PC-3 (cell line): ENCODE data around the gene MTFMT. TPM values are rescaled to one million over a fixed set of nuclear protein-coding genes. Genes with fewer than 3 reads are reported as not detected.

Source experiments
- ATAC-seq: fragments of 200-7000 bp; cut with Tn5 transposase; 2 replicates; pipeline ENCODE4 v1.9.1; 2020; ENCODE audit warnings: mild to moderate bottlenecking, moderate library complexity
- BruUV-seq: library from RNA; stranded (reverse); fragments of 400-500 nt; replicated peaks from 2 replicates; lab custom pipeline; 2021; lab: Mats Ljungman, UMichigan
- CTCF ChIA-PET: fragments of 300-600 bp; sonication (Branson Sonifier 250); formaldehyde crosslinking; loops from one replicate; lab custom pipeline; 2022; ENCODE audit warnings: antibody characterized with exemption; lab: Charles Lee
- POLR2A ChIA-PET: fragments of 300-600 bp; sonication (Branson Sonifier 250); formaldehyde crosslinking; loops from one replicate; lab custom pipeline; 2022; ENCODE audit warnings: antibody characterized with exemption; ENCODE audit not compliant: unreplicated experiment; lab: Charles Lee
- DNase-seq: peaks from one replicate; pipeline ENCODE4 v3.0.0-alpha.2; 2015
- H2AFZ ChIP-seq: fragments of 300-600 bp; sonication (generic); 2 replicates; pipeline ENCODE4 v1.6.0; 2016; ENCODE audit warnings: antibody characterized with exemption, low read length
- H3F3A ChIP-seq: fragments of 300-600 bp; sonication (generic); one replicate; pipeline ENCODE4 v1.6.0; 2017; ENCODE audit warnings: antibody characterized with exemption, low read length, control low read depth, mild to moderate bottlenecking; ENCODE audit not compliant: unreplicated experiment
- H3K27ac ChIP-seq: fragments of 300-600 bp; sonication (generic); 2 replicates; pipeline ENCODE4 v1.5.1; 2016; ENCODE audit warnings: mild to moderate bottlenecking, low read length
- H3K27me3 ChIP-seq: fragments of 300-600 bp; sonication (generic); 2 replicates; pipeline ENCODE4 v1.6.1; 2016; ENCODE audit warnings: low read length, mixed read lengths
- H3K36me3 ChIP-seq: fragments of 300-600 bp; sonication (generic); 2 replicates; pipeline ENCODE4 v1.6.1; 2016; ENCODE audit warnings: low read depth, mixed run types, low read length, mixed read lengths
- H3K4me1 ChIP-seq: fragments of 300-600 bp; sonication (generic); 2 replicates; pipeline ENCODE4 v1.5.1; 2016; ENCODE audit warnings: low read length; ENCODE audit not compliant: insufficient read depth
- H3K4me2 ChIP-seq: fragments of 300-600 bp; sonication (generic); 2 replicates; pipeline ENCODE4 v1.6.0; 2016; ENCODE audit warnings: low read length
- H3K4me3 ChIP-seq: fragments of 300-600 bp; sonication (generic); 2 replicates; pipeline ENCODE4 v1.5.1; 2016; ENCODE audit warnings: mild to moderate bottlenecking, low read length, mixed read lengths
- H3K79me2 ChIP-seq: fragments of 300-600 bp; sonication (generic); 2 replicates; pipeline ENCODE4 v1.6.1; 2017; ENCODE audit warnings: low read length, mixed read lengths
- H3K9ac ChIP-seq: fragments of 300-600 bp; sonication (generic); 2 replicates; pipeline ENCODE4 v1.6.0; 2016; ENCODE audit warnings: mild to moderate bottlenecking, low read length
- H3K9me2 ChIP-seq: fragments of 300-600 bp; sonication (generic); replicated peaks from 2 replicates; pipeline ENCODE4 v1.6.1; 2016; ENCODE audit warnings: mixed run types, low read length, mixed read lengths
- H3K9me3 ChIP-seq: fragments of 300-600 bp; sonication (generic); 2 replicates; pipeline ENCODE4 v1.6.1; 2016; ENCODE audit warnings: low read length, mixed read lengths
- H4K20me1 ChIP-seq: fragments of 300-600 bp; sonication (generic); 2 replicates; pipeline ENCODE4 v1.6.1; 2016; ENCODE audit warnings: low read length, mixed read lengths
- CTCF ChIP-seq: fragments of 300-600 bp; sonication (generic); conservative IDR thresholded peaks from 2 replicates; pipeline ENCODE4 v1.5.1; 2017; ENCODE audit warnings: antibody characterized with exemption, low read depth, mild to moderate bottlenecking, low read length
- EZH2 ChIP-seq: fragments of 300-600 bp; sonication (generic); IDR thresholded peaks from one replicate; pipeline ENCODE4 v1.6.1; 2017; ENCODE audit warnings: antibody characterized with exemption, mild to moderate bottlenecking, low read length; ENCODE audit not compliant: unreplicated experiment
- EZH2phosphoT487 ChIP-seq: fragments of 300-600 bp; sonication (generic); IDR thresholded peaks from 2 replicates; pipeline ENCODE4 v1.6.1; 2018; ENCODE audit warnings: mild to moderate bottlenecking, antibody characterized with exemption, low read length, borderline replicate concordance
- intact Hi-C: fragments of 100-400 bp; cut with micrococcal nuclease; formaldehyde crosslinking; loops from 2 replicates; pipeline ENCODE4 v1.9.0; 2023
- total RNA-seq: library from RNA; depleted of rRNA; stranded (reverse); fragments of >200 nt; gene quantifications from 2 replicates; pipeline ENCODE4 v1.2.3, GENCODE V29; 2014

MTFMT gene
- total RNA-seq, 1 experiment from 2014 or later: 15.5 TPM

DNA sequence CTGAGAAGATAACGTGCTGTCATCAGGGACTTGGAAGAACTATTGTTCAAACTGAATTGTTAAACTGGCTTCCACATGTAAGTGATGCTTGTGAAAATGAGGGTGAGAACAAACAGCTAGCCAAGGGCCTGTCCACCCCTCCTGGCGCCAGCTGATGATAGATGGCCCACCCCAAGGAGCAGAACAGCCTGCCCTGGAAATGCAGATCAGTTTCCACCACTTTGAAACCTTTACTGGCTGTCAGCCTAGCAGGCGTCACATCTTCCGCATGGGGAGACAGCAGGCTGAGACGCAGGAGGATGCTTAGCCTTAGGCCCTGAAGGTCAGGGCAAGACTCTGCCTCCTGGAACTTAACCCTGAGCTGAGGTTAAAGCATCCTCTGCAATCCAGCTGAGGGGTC lies 9.4 kb upstream of the MTFMT start:
- BruUV-seq: no TSS peak
- Histone ChIP-seq H3K27me3 (no peaks in the 10 kb centered on the region), H3K36me3 (no peaks in the 10 kb centered on the region), H3K9me2 (no peaks in the 10 kb centered on the region), H4K20me1 (no peaks in the 10 kb centered on the region), H3K4me3 (no peak overlapping the region), H3K4me2 (no peak overlapping the region), H3K9ac (no peak overlapping the region), H3K27ac (no peak overlapping the region), H3K4me1 (peaks cover 9% of the 10 kb centered on the region; the same call in 1 of the 2 replicates), H2AFZ (no peak overlapping the region), H3F3A (no peaks in the 10 kb centered on the region), H3K9me3 (no peaks in the 10 kb centered on the region), H3K79me2 (no peaks in the 10 kb centered on the region)
- DNase-seq (no peak), ATAC-seq (no peak)
- POLR2A ChIA-PET: interaction anchor here (0.6 kb wide), 1 partner anchor 10 kb away, joined by 5 read pairs; no protein-coding TSS in a partner anchor
- intact Hi-C loops: no loop called here
- TF ChIP-seq CTCF (no peak), EZH2 (no peak), EZH2phosphoT487 (no peak)
- CTCF ChIA-PET: no interaction called here

GRCh38 chr15:65038428-65038827 lies 9.0 kb upstream of the MTFMT start:
- BruUV-seq: no TSS peak
- Histone ChIP-seq H3K4me1 (peaks cover 10% of the 10 kb centered on the region; the same call in 1 of the 2 replicates), H3K36me3 (no peaks in the 10 kb centered on the region), H3K9me2 (no peaks in the 10 kb centered on the region), H3F3A (no peaks in the 10 kb centered on the region), H3K27ac (no peak overlapping the region), H3K9ac (no peak overlapping the region), H3K27me3 (no peaks in the 10 kb centered on the region), H4K20me1 (no peaks in the 10 kb centered on the region), H3K4me3 (no peak overlapping the region), H3K79me2 (no peaks in the 10 kb centered on the region), H3K9me3 (no peaks in the 10 kb centered on the region), H3K4me2 (no peak overlapping the region), H2AFZ (no peak overlapping the region)
- ChIA-PET CTCF (no interaction called here), POLR2A (no interaction called here)
- TF ChIP-seq EZH2phosphoT487 (no peak), EZH2 (no peak), CTCF (no peak)
- no peak for DNase-seq
- no peak for ATAC-seq
- intact Hi-C loops: no loop called here

GRCh38 chr15:65037309-65037708 lies 7.9 kb upstream of the MTFMT start:
- ChIA-PET CTCF (no interaction called here), POLR2A (no interaction called here)
- Histone ChIP-seq H2AFZ (no peak overlapping the region), H3K4me3 (no peak overlapping the region), H3K36me3 (no peaks in the 10 kb centered on the region), H3K9me3 (no peaks in the 10 kb centered on the region), H3K79me2 (no peaks in the 10 kb centered on the region), H3K4me2 (no peak overlapping the region), H3K27ac (no peak overlapping the region), H3K9me2 (no peaks in the 10 kb centered on the region), H4K20me1 (no peaks in the 10 kb centered on the region), H3K27me3 (no peaks in the 10 kb centered on the region), H3K9ac (no peak overlapping the region), H3F3A (no peaks in the 10 kb centered on the region), H3K4me1 (peaks cover 5% of the 10 kb centered on the region; the same call in 1 of the 2 replicates)
- intact Hi-C loops: no loop called here
- no peak for TF ChIP-seq EZH2
- no peak for TF ChIP-seq EZH2phosphoT487
- TF ChIP-seq CTCF: no peak
- BruUV-seq: no TSS peak
- DNase-seq (no peak), ATAC-seq (no peak)
